ENCODE data around the gene SELENOF.

SELENOF gene

DNA sequence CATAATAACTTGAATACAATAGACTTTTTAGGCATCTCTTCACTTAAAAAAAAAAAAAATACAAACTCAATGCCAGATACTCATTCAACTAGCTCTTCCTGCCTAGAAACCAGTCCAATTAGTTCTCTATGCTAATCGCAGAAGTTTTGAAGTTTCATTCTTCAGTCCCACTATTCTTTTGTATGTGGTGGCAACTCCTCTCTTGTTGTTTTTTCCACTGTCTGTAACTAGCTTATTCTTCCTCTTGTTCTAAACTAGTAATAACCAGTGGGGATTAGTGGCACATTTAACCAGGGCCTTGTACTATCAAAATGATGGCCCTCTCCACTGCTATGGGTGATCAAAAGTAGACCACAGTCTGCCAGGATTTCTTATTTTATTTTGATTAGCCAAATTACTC, 52.5 kb downstream of the SELENOF start:
- H3K4me3 ChIP-seq (ENCODE audit: low read depth, low read length): no peak overlapping the region
- TF ChIP-seq, protein P1, sequence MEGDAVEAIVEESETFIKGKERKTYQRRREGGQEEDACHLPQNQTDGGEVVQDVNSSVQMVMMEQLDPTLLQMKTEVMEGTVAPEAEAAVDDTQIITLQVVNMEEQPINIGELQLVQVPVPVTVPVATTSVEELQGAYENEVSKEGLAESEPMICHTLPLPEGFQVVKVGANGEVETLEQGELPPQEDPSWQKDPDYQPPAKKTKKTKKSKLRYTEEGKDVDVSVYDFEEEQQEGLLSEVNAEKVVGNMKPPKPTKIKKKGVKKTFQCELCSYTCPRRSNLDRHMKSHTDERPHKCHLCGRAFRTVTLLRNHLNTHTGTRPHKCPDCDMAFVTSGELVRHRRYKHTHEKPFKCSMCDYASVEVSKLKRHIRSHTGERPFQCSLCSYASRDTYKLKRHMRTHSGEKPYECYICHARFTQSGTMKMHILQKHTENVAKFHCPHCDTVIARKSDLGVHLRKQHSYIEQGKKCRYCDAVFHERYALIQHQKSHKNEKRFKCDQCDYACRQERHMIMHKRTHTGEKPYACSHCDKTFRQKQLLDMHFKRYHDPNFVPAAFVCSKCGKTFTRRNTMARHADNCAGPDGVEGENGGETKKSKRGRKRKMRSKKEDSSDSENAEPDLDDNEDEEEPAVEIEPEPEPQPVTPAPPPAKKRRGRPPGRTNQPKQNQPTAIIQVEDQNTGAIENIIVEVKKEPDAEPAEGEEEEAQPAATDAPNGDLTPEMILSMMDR (IDR thresholded peaks at IDR 0.05; ENCODE audit: borderline replicate concordance, insufficient read depth, low read depth, low read length): no peak

DNA sequence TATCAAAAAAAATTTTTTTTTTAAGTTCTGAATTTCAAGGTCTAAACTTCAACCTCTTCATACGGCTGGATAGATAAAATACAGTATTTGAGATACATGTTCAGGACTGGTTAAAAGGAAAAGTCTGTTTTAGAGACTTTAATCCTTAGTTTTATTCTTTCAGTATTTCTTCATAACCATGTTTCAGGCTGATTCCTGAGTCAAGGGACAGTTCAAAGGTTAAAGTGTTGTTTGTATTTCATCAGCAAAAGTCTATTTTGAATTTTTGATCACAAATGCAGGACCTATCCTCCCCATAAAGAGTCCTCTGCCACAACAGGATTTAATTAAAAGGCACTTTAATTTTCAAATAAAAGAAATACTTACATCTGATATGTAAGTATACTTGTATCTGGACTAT, 53.5 kb downstream of the SELENOF start:
- H3K4me3 ChIP-seq (ENCODE audit: low read depth, low read length): no peak overlapping the region
- TF ChIP-seq, protein P1 (IDR thresholded peaks at IDR 0.05; ENCODE audit: borderline replicate concordance, insufficient read depth, low read depth, low read length): no peak

DNA sequence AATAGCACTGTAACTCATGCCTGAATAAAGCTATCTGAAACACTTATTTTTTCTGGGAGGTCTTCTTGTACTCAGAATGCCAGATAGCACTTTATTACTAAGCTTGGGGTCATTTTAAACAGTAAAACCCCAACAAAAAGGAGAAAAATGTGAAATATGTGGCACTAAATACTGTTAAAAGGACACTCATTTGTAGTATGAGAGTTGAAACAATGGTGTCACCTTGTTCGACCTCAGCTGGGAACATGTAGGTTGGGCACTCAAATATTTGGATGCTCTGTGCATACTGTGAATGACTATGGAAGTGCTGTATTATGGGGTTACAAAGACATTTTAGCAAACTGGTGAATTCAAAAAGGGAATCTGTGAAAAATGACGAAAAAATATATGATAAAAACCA, 53.9 kb downstream of the SELENOF start:
- no peak overlapping the region for H3K4me3 ChIP-seq (ENCODE audit: low read depth, low read length)
- TF ChIP-seq, protein P1 (IDR thresholded peaks at IDR 0.05; ENCODE audit: borderline replicate concordance, insufficient read depth, low read depth, low read length): no peak

DNA sequence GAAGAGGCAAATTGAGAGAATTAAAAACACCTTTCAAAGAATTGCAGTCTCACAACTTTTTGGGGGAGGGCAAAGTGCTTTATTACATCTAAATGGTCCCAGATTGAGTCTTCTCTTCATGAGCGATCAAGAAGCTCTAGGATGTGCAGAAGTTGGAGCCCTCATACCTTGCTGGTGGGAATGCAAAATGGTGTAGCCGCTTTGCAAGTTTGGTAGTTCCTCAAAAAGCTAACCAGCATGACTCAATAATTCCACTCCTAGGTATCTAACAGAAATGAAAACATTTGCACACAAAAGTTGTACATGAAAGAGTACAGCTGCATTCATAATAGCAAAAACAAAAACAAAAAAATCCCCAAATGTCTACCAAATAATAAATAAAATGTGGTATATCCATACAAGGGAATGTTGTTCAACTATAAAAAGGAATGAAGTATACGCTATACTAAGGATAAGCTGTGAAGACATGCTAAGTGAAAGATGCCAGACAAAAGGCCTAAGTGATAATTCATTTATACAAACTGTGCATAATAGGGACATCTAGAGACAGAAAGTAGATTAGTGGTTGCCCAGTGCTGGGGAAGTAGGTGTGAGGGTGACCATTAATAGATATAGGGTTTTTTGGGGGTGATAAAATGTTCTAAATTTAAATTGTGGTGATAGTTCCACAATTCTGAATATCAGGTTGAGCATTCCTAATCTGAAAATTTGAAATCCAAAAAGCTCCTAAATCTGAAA, 55.2 kb downstream of the SELENOF start:
- no peak overlapping the region for H3K4me3 ChIP-seq (ENCODE audit: low read depth, low read length)
- TF ChIP-seq, protein P1 (IDR thresholded peaks at IDR 0.05; ENCODE audit: borderline replicate concordance, insufficient read depth, low read depth, low read length): no peak

DNA sequence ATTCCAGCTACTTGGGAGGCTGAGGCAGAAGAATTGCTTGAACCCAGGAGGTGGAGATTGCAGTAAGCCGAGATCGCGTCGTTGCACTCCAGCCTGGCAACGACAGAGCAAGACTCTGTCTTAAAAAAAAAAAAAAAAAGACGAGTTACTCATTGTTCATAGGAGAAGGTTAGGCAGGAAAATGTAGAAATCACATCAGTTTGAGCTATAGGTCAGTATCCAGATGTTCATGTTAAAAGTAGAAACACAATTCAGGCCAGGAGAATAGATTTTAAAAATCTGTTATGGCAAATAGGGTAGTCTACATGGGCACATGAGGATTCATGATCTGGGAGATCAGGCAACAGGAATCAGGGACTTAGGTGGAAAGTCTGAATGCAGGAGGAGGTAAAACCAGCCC, 57.7 kb downstream of the SELENOF start:
- TF ChIP-seq, protein P1 (IDR thresholded peaks at IDR 0.05; ENCODE audit: borderline replicate concordance, insufficient read depth, low read depth, low read length): no peak
- H3K4me3 ChIP-seq (ENCODE audit: low read depth, low read length): no peak overlapping the region

DNA sequence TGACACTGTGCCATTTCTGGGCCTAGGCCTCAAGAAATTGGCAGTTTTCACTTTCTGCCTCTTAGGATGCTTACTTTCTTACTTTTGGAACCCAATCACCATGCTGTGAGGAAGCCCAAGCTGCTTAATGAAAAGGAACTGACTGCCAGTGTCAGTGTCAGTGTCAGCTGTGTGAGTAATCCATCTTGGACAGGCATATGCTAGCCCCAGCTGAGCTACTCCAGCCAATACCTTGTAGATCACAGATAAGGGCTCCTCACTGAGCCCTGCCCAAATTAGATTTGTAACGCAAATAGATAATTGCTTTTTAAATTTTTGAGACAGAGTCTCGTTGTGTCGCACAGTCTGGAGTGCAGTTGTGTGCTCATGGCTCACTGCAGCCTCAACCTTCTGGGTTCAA, 59.6 kb downstream of the SELENOF start:
- H3K4me3 ChIP-seq (ENCODE audit: low read depth, low read length): no peak overlapping the region
- TF ChIP-seq, protein P1 (IDR thresholded peaks at IDR 0.05; ENCODE audit: borderline replicate concordance, insufficient read depth, low read depth, low read length): no peak

DNA sequence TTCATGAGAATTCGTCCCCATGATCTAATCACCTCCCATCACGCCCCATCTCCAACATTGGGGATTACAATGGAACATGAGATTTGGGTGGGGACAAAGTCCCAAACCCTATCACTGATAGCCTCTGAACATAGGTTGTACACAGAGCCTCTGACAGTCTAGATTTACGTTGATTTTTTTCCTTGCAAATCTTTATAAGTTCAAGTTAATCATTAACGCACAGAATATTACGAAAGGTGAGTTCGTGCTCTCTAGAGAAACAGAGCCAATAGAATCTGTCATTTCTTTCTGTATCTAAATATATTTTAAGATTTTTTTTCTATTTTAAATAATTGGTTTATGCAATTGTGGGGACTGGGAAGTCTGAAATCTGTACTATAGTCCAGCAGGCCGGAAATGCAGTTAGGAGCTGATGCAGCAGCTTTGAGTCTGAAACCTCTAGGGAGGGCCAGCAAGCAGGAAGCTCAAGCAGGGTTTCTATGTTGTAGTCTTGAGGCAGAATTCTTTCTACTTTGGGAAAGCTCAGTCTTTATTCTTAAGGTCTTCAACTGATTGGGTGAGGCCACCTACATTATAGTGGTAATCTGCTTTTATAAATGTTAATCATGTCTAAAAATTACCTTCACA, 61.0 kb downstream of the SELENOF start:
- TF ChIP-seq, protein P1 (IDR thresholded peaks at IDR 0.05; ENCODE audit: borderline replicate concordance, insufficient read depth, low read depth, low read length): no peak
- H3K4me3 ChIP-seq (ENCODE audit: low read depth, low read length): no peak overlapping the region

Measured in GM12875 (cell line).